ENCODE measurements around the gene MBOAT7. TPM values are rescaled to one million over a fixed set of nuclear protein-coding genes. Genes with fewer than 3 reads are reported as not detected.

The MBOAT7 gene
- polyA plus RNA-seq, 1 donor (not counting 4 experiments of a cell fraction or from before 2014, with no cell fraction given): 41.3 TPM

DNA sequence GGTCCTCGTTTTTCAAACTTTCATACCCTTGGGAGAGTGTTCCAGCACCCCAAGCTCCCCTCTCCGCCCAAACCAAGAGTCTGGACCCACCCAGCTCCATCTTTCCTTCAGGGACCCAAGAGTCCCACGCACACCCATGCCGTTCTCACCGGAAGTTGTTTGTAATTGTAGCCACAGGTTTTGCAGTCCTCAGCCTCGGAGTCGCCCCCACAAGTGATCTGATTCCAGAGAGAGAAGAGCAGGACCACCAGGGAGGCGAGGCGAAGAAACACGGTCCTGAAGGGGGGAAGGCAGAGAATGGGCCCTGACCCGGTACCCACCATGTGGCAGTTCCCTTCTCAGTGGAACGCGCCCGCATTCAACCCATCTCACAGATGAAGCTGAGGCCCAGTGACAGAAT, 26.5 kb downstream of the MBOAT7 start:
- Histone ChIP-seq H3K27me3 (ENCODE audit: control insufficient read depth, extremely low read depth, insufficient read depth, low read length) (no peaks in the 10 kb centered on the region), H3K27ac (ENCODE audit: control insufficient read depth, insufficient read depth, low read length) (no peak overlapping the region), H3K36me3 (ENCODE audit: control insufficient read depth in 2 of 2, extremely low read depth in 1 of 2, insufficient read depth in 2 of 2, low read length in 2 of 2) (peaks cover 1 to 2% of the 10 kb centered on the region in 2 experiments), H3K79me2 (ENCODE audit: control insufficient read depth, insufficient read depth, low read length) (peaks cover 7% of the 10 kb centered on the region), H3K9me1 (ENCODE audit: control insufficient read depth, extremely low read depth, insufficient read depth, low read length) (no peaks in the 10 kb centered on the region), H4K20me1 (ENCODE audit: control insufficient read depth, extremely low read depth, insufficient read depth, low read length) (no peaks in the 10 kb centered on the region), H3K4me2 (ENCODE audit: control insufficient read depth, extremely low read depth, insufficient read depth, low read depth, low read length) (peak overlapping the region; percentile 18), H3K4me3 (ENCODE audit: control insufficient read depth in 2 of 3, extremely low read depth in 1 of 3, insufficient read depth in 2 of 3, low read depth in 1 of 3, low read length in 3 of 3) (peak overlapping the region; percentile 38 to 50 (median 39)), H2AFZ (ENCODE audit: control insufficient read depth, low read length) (no peak overlapping the region), H3K9me3 (ENCODE audit: control insufficient read depth, low read depth, low read length) (no peaks in the 10 kb centered on the region), H3K9ac (ENCODE audit: control insufficient read depth, extremely low read depth, insufficient read depth, low read length) (no peak overlapping the region), H3K4me1 (ENCODE audit: control insufficient read depth, extremely low read depth, insufficient read depth, low read length) (peaks cover 24% of the 10 kb centered on the region)
- TF ChIP-seq, protein P1, sequence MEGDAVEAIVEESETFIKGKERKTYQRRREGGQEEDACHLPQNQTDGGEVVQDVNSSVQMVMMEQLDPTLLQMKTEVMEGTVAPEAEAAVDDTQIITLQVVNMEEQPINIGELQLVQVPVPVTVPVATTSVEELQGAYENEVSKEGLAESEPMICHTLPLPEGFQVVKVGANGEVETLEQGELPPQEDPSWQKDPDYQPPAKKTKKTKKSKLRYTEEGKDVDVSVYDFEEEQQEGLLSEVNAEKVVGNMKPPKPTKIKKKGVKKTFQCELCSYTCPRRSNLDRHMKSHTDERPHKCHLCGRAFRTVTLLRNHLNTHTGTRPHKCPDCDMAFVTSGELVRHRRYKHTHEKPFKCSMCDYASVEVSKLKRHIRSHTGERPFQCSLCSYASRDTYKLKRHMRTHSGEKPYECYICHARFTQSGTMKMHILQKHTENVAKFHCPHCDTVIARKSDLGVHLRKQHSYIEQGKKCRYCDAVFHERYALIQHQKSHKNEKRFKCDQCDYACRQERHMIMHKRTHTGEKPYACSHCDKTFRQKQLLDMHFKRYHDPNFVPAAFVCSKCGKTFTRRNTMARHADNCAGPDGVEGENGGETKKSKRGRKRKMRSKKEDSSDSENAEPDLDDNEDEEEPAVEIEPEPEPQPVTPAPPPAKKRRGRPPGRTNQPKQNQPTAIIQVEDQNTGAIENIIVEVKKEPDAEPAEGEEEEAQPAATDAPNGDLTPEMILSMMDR (optimal IDR thresholded peaks at IDR 0.05 in 1 of 3, IDR thresholded peaks at IDR 0.05 in 1 of 3, conservative IDR thresholded peaks at IDR 0.05 in 1 of 3; ENCODE audit: extremely low read depth in 1 of 3, insufficient read depth in 2 of 3, low read length in 3 of 3): no peak
- no peak for TF ChIP-seq EZH2 (IDR thresholded peaks at IDR 0.05; ENCODE audit: low read length)
- FAIRE-seq (no peak), DNase-seq (ENCODE audit: low read depth, low spot score) (no peak)
- dilution Hi-C loops (cut with MboI; ENCODE audit: extremely low pct_ligation_motif_present, low sequenced_read_pairs): no loop called here

DNA sequence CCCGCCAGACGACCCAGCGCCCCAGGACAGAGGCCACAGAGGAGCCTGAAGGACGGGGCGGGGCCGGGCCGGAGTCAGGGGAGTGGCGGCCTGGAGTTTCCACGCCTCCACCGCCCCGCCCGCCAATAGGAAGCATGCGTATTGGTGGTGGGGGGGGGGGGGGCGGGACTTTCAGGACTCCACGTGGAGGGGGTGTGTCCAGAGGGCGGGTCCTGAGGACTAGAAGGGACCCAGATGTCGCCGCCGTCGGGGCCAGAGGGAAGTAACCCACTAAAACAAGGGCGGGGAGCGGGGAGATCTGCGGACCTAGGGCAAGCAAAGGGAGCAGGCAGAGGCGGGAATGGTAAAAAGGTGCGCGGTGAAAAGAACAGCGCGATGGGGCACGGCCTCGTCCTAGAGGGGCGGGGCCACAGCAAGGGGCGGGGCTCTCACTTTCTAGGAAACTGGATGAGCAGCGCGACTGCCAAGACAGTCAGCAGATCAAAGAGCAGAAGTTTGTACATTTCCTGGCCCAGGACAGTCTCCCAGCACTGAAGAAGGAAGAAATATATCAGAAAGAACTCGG, 27.1 kb downstream of the MBOAT7 start:
- no peak for TF ChIP-seq EZH2 (IDR thresholded peaks at IDR 0.05; ENCODE audit: low read length)
- TF ChIP-seq, protein P1 (optimal IDR thresholded peaks at IDR 0.05 in 1 of 3, IDR thresholded peaks at IDR 0.05 in 1 of 3, conservative IDR thresholded peaks at IDR 0.05 in 1 of 3; ENCODE audit: extremely low read depth in 1 of 3, insufficient read depth in 2 of 3, low read length in 3 of 3): no peak
- Histone ChIP-seq H3K27ac (ENCODE audit: control insufficient read depth, insufficient read depth, low read length) (no peak overlapping the region), H3K9me1 (ENCODE audit: control insufficient read depth, extremely low read depth, insufficient read depth, low read length) (no peaks in the 10 kb centered on the region), H3K4me1 (ENCODE audit: control insufficient read depth, extremely low read depth, insufficient read depth, low read length) (peaks cover 24% of the 10 kb centered on the region), H4K20me1 (ENCODE audit: control insufficient read depth, extremely low read depth, insufficient read depth, low read length) (no peaks in the 10 kb centered on the region), H3K27me3 (ENCODE audit: control insufficient read depth, extremely low read depth, insufficient read depth, low read length) (no peaks in the 10 kb centered on the region), H3K79me2 (ENCODE audit: control insufficient read depth, insufficient read depth, low read length) (peaks cover 7% of the 10 kb centered on the region), H3K4me2 (ENCODE audit: control insufficient read depth, extremely low read depth, insufficient read depth, low read depth, low read length) (peak overlapping the region; percentile 18), H3K9me3 (ENCODE audit: control insufficient read depth, low read depth, low read length) (no peaks in the 10 kb centered on the region), H3K36me3 (ENCODE audit: control insufficient read depth in 2 of 2, extremely low read depth in 1 of 2, insufficient read depth in 2 of 2, low read length in 2 of 2) (peaks cover 1 to 7% of the 10 kb centered on the region in 2 experiments), H2AFZ (ENCODE audit: control insufficient read depth, low read length) (no peak overlapping the region), H3K4me3 (ENCODE audit: control insufficient read depth in 2 of 3, extremely low read depth in 1 of 3, insufficient read depth in 2 of 3, low read depth in 1 of 3, low read length in 3 of 3) (peak overlapping the region; percentile 38 to 50 (median 39)), H3K9ac (ENCODE audit: control insufficient read depth, extremely low read depth, insufficient read depth, low read length) (no peak overlapping the region)
- dilution Hi-C loops (cut with MboI; ENCODE audit: extremely low pct_ligation_motif_present, low sequenced_read_pairs): no loop called here
- FAIRE-seq (no peak), DNase-seq (ENCODE audit: low read depth, low spot score) (no peak)

Measured in keratinocyte (primary cell).